Panc1 (cell line): ENCODE data around the gene LIG4.

Experiments used
- CTCF ChIP-seq: fragments of 450-650 bp; IDR thresholded peaks from 2 replicates; pipeline ENCODE4 v1.5.1; 2017; ENCODE audit warnings: mild to moderate bottlenecking
- POLR2AphosphoS5 ChIP-seq: IDR thresholded peaks from 2 replicates; pipeline ENCODE4 v1.6.1; 2012; ENCODE audit warnings: mild to moderate bottlenecking, low read depth, low read length, moderate library complexity
- REST ChIP-seq, 2 experiments: IDR thresholded peaks; 2 replicates each; pipeline ENCODE4 v1.6.1; 2011 to 2012; ENCODE audit warnings: low read depth in 2 of 2, control low read depth in 1 of 2, low read length in 1 of 2, mild to moderate bottlenecking in 1 of 2, moderate library complexity in 1 of 2; ENCODE audit not compliant: insufficient read depth in 1 of 2
- TCF7L2 ChIP-seq: IDR thresholded peaks from 2 replicates; pipeline ENCODE4 v1.6.1; 2011; ENCODE audit warnings: mild to moderate bottlenecking, low read depth, low read length, inconsistent platforms

DNA sequence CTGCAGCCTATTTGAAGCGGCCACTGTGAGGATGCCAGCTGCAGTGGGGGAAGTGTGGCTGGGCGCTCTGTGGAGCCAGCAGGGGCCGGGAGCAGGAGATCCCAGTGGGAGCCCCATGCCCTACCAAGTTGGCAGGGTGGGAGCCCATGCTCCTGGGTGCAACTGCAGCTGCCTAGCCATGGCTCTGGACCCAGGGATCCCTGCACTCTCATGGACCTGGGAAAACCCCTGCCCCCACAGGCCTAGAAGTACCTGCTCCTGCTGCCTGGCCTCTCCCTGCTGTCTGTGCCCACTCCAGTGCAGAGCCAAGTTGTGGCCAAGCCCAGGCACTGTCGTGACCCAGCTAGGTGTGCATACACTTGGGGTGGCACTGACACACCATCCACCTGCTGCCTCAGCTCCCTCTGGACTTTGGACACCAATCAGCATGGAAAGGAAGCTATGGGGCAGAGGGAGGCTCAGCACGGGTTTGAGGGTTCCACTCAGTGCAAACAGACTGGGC is 20.9 kb downstream of the LIG4 start:
- TF ChIP-seq CTCF (no peak), REST (IDR thresholded peaks at IDR 0.05; ENCODE audit: insufficient read depth in 1 of 2, low read depth in 2 of 2, low read length in 1 of 2) (no peak), POLR2AphosphoS5 (no peak), TCF7L2 (no peak)
